Measurements from ENCODE around the gene KCNH8.
A peak's percentile ranks its signal among the peaks of the same experiment; 100 is the strongest.
"Not testable (repeated sequence)": the region's sequence is repeated elsewhere in the genome, so short reads cannot be mapped to it uniquely, and the experiment has no call there.

KCNH8 gene

GRCh38 chr3:19183584-19183983 lies 35.3 kb downstream of the KCNH8 start:
- DNase-seq: no peak

- no peak for DNase-seq
These were observed 41.8 kb downstream of the KCNH8 start for GRCh38 chr3:19190126-19190525.

- no peak for DNase-seq
These were observed 42.3 kb downstream of the KCNH8 start for GRCh38 chr3:19190602-19191001.

- DNase-seq: no peak
These were observed 50.8 kb downstream of the KCNH8 start for GRCh38 chr3:19199131-19199530.

GRCh38 chr3:19202303-19202702 lies 54.0 kb downstream of the KCNH8 start:
- DNase-seq: no peak

GRCh38 chr3:19202754-19203153 lies 54.4 kb downstream of the KCNH8 start:
- no peak for DNase-seq

GRCh38 chr3:19206540-19206939 lies 58.2 kb downstream of the KCNH8 start:
- no peak for DNase-seq

- DNase-seq: no peak
These were observed 65.4 kb downstream of the KCNH8 start for GRCh38 chr3:19213603-19214220.

- no peak for DNase-seq
These were observed 67.1 kb downstream of the KCNH8 start for GRCh38 chr3:19215427-19215826.

- no peak for DNase-seq
These were observed 68.5 kb downstream of the KCNH8 start for GRCh38 chr3:19216669-19217337.

GRCh38 chr3:19220311-19220710 lies 72.0 kb downstream of the KCNH8 start:
- DNase-seq: no peak

GRCh38 chr3:19221081-19221480 lies 72.8 kb downstream of the KCNH8 start:
- DNase-seq: peak; percentile 89

GRCh38 chr3:19226479-19226878 lies 78.2 kb downstream of the KCNH8 start:
- no peak for DNase-seq

GRCh38 chr3:19228167-19228566 lies 79.9 kb downstream of the KCNH8 start:
- no peak for DNase-seq

- DNase-seq: no peak
These were observed 80.8 kb downstream of the KCNH8 start for GRCh38 chr3:19229086-19229485.

- DNase-seq: not testable (repeated sequence)
These were observed 81.6 kb downstream of the KCNH8 start for GRCh38 chr3:19229881-19230280.

- no peak for DNase-seq
These were observed 83.6 kb downstream of the KCNH8 start for GRCh38 chr3:19231792-19232461.

- no peak for DNase-seq
These were observed 84.3 kb downstream of the KCNH8 start for GRCh38 chr3:19232566-19232965.

GRCh38 chr3:19233882-19234784 lies 85.8 kb downstream of the KCNH8 start:
- not testable (repeated sequence) for DNase-seq

GRCh38 chr3:19248143-19248542 lies 99.8 kb downstream of the KCNH8 start:
- DNase-seq: no peak

- no peak for DNase-seq
These were observed 100.5 kb downstream of the KCNH8 start for GRCh38 chr3:19248767-19249166.

- no peak for DNase-seq
These were observed 102.8 kb downstream of the KCNH8 start for GRCh38 chr3:19250959-19251610.

- no peak for DNase-seq
These were observed 105.9 kb downstream of the KCNH8 start for GRCh38 chr3:19254189-19254588.
